H9 (cell line): ENCODE results near the gene TBC1D22A. TPM values are rescaled to one million over a fixed set of nuclear protein-coding genes. Genes with fewer than 3 reads are reported as not detected.

Source experiments
- DNase-seq: peaks from one replicate; pipeline ENCODE4 v3.0.0-alpha.2; 2017
- H2AFZ ChIP-seq: one replicate; pipeline ENCODE4 v1.6.1; 2013; ENCODE audit warnings: mild to moderate bottlenecking, low read length, control low read depth, moderate library complexity
- H2AK5ac ChIP-seq: 2 replicates; pipeline ENCODE4 v1.6.1; 2013; ENCODE audit warnings: low read length, control low read depth, mixed read lengths; ENCODE audit not compliant: insufficient read length
- H2BK120ac ChIP-seq: one replicate; pipeline ENCODE4 v1.6.1; 2013; ENCODE audit warnings: low read depth, mild to moderate bottlenecking, low read length, control low read depth, inconsistent platforms; ENCODE audit not compliant: poor library complexity, severe bottlenecking
- H2BK12ac ChIP-seq: 2 replicates; pipeline ENCODE4 v1.6.1; 2013; ENCODE audit warnings: low read length, control low read depth, mixed read lengths, low read depth; ENCODE audit not compliant: insufficient read length
- H2BK15ac ChIP-seq: 2 replicates; pipeline ENCODE4 v1.6.1; 2013; ENCODE audit warnings: low read depth, low read length, control low read depth
- H2BK20ac ChIP-seq: one replicate; pipeline ENCODE4 v1.6.1; 2013; ENCODE audit warnings: low read depth, mild to moderate bottlenecking, low read length, control low read depth, inconsistent platforms; ENCODE audit not compliant: poor library complexity, severe bottlenecking
- H2BK5ac ChIP-seq: 2 replicates; pipeline ENCODE4 v1.6.1; 2013; ENCODE audit warnings: low read length, control low read depth, mixed read lengths; ENCODE audit not compliant: insufficient read length
- H3K14ac ChIP-seq: 2 replicates; pipeline ENCODE4 v1.6.1; 2013; ENCODE audit warnings: low read length, control low read depth; ENCODE audit not compliant: insufficient read depth
- H3K18ac ChIP-seq: 2 replicates; pipeline ENCODE4 v1.6.1; 2013; ENCODE audit warnings: low read depth, mild to moderate bottlenecking, mixed read lengths, low read length, control low read depth; ENCODE audit not compliant: insufficient read length
- H3K23ac ChIP-seq: 2 replicates; pipeline ENCODE4 v1.6.1; 2013; ENCODE audit warnings: low read length, control low read depth, mixed read lengths, low read depth; ENCODE audit not compliant: insufficient read length
- H3K23me2 ChIP-seq: 2 replicates; pipeline ENCODE4 v1.6.1; 2013; ENCODE audit warnings: low read depth, mild to moderate bottlenecking, mixed read lengths, low read length, control low read depth; ENCODE audit not compliant: insufficient read length, poor library complexity, severe bottlenecking
- H3K27ac ChIP-seq: 2 replicates; pipeline ENCODE4 v1.5.1; 2013; ENCODE audit warnings: low read length, control low read depth, mixed read lengths, low read depth; ENCODE audit not compliant: insufficient read length
- H3K27me3 ChIP-seq: 2 replicates; pipeline ENCODE4 v1.6.1; 2013; ENCODE audit warnings: low read length, control low read depth, inconsistent platforms; ENCODE audit not compliant: insufficient read depth
- H3K4ac ChIP-seq: 2 replicates; pipeline ENCODE4 v1.6.1; 2013; ENCODE audit warnings: low read depth, mild to moderate bottlenecking, control low read depth, inconsistent platforms, low read length, moderate library complexity
- H3K4me1 ChIP-seq: 2 replicates; pipeline ENCODE4 v1.6.1; 2013; ENCODE audit warnings: low read length, control low read depth, inconsistent platforms; ENCODE audit not compliant: insufficient read depth
- H3K4me2 ChIP-seq: 2 replicates; pipeline ENCODE4 v1.6.1; 2013; ENCODE audit warnings: low read length, control low read depth, mixed read lengths; ENCODE audit not compliant: insufficient read length, insufficient read depth
- H3K56ac ChIP-seq: 2 replicates; pipeline ENCODE4 v1.6.1; 2013; ENCODE audit warnings: low read depth, mild to moderate bottlenecking, mixed read lengths, low read length, control low read depth; ENCODE audit not compliant: insufficient read length
- H3K79me1 ChIP-seq: 2 replicates; pipeline ENCODE4 v1.6.1; 2013; ENCODE audit warnings: low read depth, mild to moderate bottlenecking, moderate library complexity, low read length, control low read depth, inconsistent platforms; ENCODE audit not compliant: insufficient read depth, poor library complexity, severe bottlenecking
- H3K79me2 ChIP-seq: 2 replicates; pipeline ENCODE4 v1.6.1; 2013; ENCODE audit warnings: low read length, control low read depth, inconsistent platforms; ENCODE audit not compliant: insufficient read depth
- H3K9ac ChIP-seq: 2 replicates; pipeline ENCODE4 v1.6.1; 2013; ENCODE audit warnings: low read length, control low read depth, mixed read lengths; ENCODE audit not compliant: insufficient read length; ENCODE audit errors: extremely low read depth
- H3K9me3 ChIP-seq: one replicate; pipeline ENCODE4 v1.6.1; 2013; ENCODE audit warnings: low read depth, low read length, inconsistent platforms; ENCODE audit not compliant: control insufficient read depth
- H3T11ph ChIP-seq: one replicate; pipeline ENCODE4 v1.6.1; 2013; ENCODE audit warnings: mild to moderate bottlenecking, low read length, control low read depth, inconsistent platforms
- H4K20me1 ChIP-seq: one replicate; pipeline ENCODE4 v1.6.1; 2013; ENCODE audit not compliant: control insufficient read depth, insufficient read length, insufficient read depth
- H4K5ac ChIP-seq: 2 replicates; pipeline ENCODE4 v1.6.1; 2013; ENCODE audit warnings: low read depth, mild to moderate bottlenecking, mixed read lengths, low read length, control low read depth; ENCODE audit not compliant: insufficient read length
- H4K8ac ChIP-seq: replicated peaks from 2 replicates; pipeline ENCODE4 v1.6.1; 2013; ENCODE audit warnings: low read length, control low read depth, mixed read lengths, low read depth; ENCODE audit not compliant: insufficient read length
- H4K91ac ChIP-seq: 2 replicates; pipeline ENCODE4 v1.6.1; 2013; ENCODE audit warnings: low read depth, mild to moderate bottlenecking, moderate library complexity, mixed read lengths, low read length, control low read depth; ENCODE audit not compliant: insufficient read length
- H3K27ac Mint-ChIP-seq, 3 experiments: 2 replicates in 2 of 3; 3 replicates in 1 of 3; pipeline ENCODE4 v1.8.0; 2020 to 2021; ENCODE audit warnings: mixed read lengths in 3 of 3, mild to moderate bottlenecking in 1 of 3, moderate library complexity in 1 of 3
- H3K27me3 Mint-ChIP-seq: 2 replicates; pipeline ENCODE4 v1.8.0; 2021; ENCODE audit warnings: low read depth, mild to moderate bottlenecking, moderate library complexity, mixed read lengths
- H3K36me3 Mint-ChIP-seq, 3 experiments: 2 replicates in 2 of 3; 3 replicates in 1 of 3; pipeline ENCODE4 v1.8.0; 2020 to 2021; ENCODE audit warnings: low read depth in 3 of 3, mixed read lengths in 3 of 3; ENCODE audit not compliant: insufficient read depth in 1 of 3
- H3K4me1 Mint-ChIP-seq, 2 experiments: 2 replicates each; pipeline ENCODE4 v1.8.0; 2020; ENCODE audit warnings: mixed read lengths in 2 of 2
- H3K4me3 Mint-ChIP-seq, 2 experiments: 2 replicates in 1 of 2; 3 replicates in 1 of 2; pipeline ENCODE4 v1.8.0; 2020 to 2021; ENCODE audit warnings: mild to moderate bottlenecking in 2 of 2, mixed read lengths in 2 of 2, moderate library complexity in 1 of 2
- H3K9me3 Mint-ChIP-seq, 2 experiments: 2 replicates in 1 of 2; 3 replicates in 1 of 2; pipeline ENCODE4 v1.8.0; 2020; ENCODE audit warnings: mild to moderate bottlenecking in 2 of 2, mixed read lengths in 2 of 2, moderate library complexity in 1 of 2
- WGBS: extraction: QIAGEN DNeasy Blood & Tissue Kit; methylation state at CpG from one replicate; pipeline ENCODE4 v1.1.7; 2013; ENCODE audit warnings: missing lambda C conversion rate, low lambda C conversion rate, mixed read lengths; ENCODE audit not compliant: insufficient read length; ENCODE audit errors: extremely low coverage; 5-methylcytosine and 5-hydroxymethylcytosine counted together
- total RNA-seq: library from RNA; stranded (reverse); gene quantifications from 2 replicates; pipeline ENCODE4 v1.2.1, GENCODE V29; 2021
- TF ChIP-seq, protein P1 (sequence below): fragments of 200-600 bp; sonication (generic); conservative IDR thresholded peaks from 3 replicates; pipeline ENCODE4 v1.8.0; 2021; ENCODE audit warnings: antibody characterized with exemption, mild to moderate bottlenecking

The TBC1D22A gene
- total RNA-seq, 1 experiment from 2014 or later = 20.8 TPM

DNA sequence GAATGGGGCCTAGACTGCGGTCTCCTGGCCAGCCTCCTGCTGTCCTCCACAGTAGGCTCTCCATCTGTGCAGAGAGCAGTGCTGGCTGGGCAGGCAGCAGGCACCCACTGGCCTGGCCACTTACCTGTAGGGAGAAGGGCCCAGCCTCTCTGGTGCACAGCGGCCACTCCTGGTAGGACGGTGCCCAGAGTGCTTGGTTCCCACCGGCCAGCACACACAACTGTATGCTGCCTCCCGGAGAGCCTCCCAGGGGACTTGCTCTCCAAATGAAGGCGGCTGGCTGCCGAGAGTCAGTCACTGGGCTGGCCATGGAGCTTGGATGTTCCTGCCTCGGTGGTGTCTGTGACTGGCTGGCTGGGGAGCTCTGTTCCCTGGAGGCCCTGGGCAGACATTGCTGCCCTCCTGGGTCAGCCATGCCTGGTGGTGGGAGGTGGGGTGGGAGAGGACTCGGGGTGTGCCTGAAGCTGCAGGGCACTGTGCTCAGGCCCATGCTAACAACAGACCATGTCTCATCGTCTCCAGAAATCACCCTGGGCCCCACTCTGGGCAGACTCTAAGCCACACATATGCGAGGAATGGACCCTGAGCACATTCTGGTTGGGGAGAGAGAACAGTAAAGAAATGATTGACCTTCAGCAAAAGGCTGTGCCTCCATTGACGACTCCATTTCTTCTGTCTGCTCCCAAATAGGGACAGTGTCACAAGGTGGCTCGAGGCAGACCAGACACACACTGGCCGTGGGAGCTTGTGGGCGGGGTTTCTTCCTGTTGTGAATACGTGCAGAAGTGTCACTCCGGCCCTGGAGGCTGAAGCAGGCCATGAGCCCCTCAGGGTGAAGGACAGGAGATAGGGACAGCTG, 350.8 kb downstream of the TBC1D22A start:
- H3K14ac ChIP-seq = no peak overlapping the region; the same call in 1 of the 2 replicates
- no CpG with 5 or more reads among the region's 17 CpGs for WGBS
- H3T11ph ChIP-seq = no peak overlapping the region
- H3K9me3 ChIP-seq = no peaks in the 10 kb centered on the region
- Mint-ChIP-seq H3K27ac (peak overlapping the region in 1 of 3 experiments; percentile 83; a peak in 3 of 7 replicates), H3K27me3 (no peaks in the 10 kb centered on the region), H3K9me3 (no peaks in the 10 kb centered on the region), H3K4me3 (no peak overlapping the region), H3K4me1 (peaks cover 0 to 5% of the 10 kb centered on the region in 2 experiments; a peak in 2 of 4 replicates), H3K36me3 (peaks cover 0 to 2% (median 0%) of the 10 kb centered on the region in 3 experiments; a peak in 2 of 7 replicates)
- no peak overlapping the region for H2BK120ac ChIP-seq
- H3K79me1 ChIP-seq = no peaks in the 10 kb centered on the region
- no peaks in the 10 kb centered on the region for H3K23me2 ChIP-seq
- no peak overlapping the region for H2BK5ac ChIP-seq
- H3K79me2 ChIP-seq = no peaks in the 10 kb centered on the region
- no peaks in the 10 kb centered on the region for H3K27me3 ChIP-seq
- H3K23ac ChIP-seq = no peak overlapping the region
- no peaks in the 10 kb centered on the region for H4K20me1 ChIP-seq
- no peak overlapping the region for H3K56ac ChIP-seq
- no peaks in the 10 kb centered on the region; the same call in 1 of the 2 replicates for H3K4me1 ChIP-seq
- no peak overlapping the region for H4K8ac ChIP-seq
- no peak overlapping the region for H3K4me2 ChIP-seq
- no peak overlapping the region for H3K9ac ChIP-seq
- H3K18ac ChIP-seq = no peak overlapping the region
- no peak overlapping the region for H3K27ac ChIP-seq
- no peak overlapping the region for H2BK12ac ChIP-seq
- H4K91ac ChIP-seq = no peak overlapping the region
- no peak overlapping the region for H3K4ac ChIP-seq
- TF ChIP-seq, protein P1, sequence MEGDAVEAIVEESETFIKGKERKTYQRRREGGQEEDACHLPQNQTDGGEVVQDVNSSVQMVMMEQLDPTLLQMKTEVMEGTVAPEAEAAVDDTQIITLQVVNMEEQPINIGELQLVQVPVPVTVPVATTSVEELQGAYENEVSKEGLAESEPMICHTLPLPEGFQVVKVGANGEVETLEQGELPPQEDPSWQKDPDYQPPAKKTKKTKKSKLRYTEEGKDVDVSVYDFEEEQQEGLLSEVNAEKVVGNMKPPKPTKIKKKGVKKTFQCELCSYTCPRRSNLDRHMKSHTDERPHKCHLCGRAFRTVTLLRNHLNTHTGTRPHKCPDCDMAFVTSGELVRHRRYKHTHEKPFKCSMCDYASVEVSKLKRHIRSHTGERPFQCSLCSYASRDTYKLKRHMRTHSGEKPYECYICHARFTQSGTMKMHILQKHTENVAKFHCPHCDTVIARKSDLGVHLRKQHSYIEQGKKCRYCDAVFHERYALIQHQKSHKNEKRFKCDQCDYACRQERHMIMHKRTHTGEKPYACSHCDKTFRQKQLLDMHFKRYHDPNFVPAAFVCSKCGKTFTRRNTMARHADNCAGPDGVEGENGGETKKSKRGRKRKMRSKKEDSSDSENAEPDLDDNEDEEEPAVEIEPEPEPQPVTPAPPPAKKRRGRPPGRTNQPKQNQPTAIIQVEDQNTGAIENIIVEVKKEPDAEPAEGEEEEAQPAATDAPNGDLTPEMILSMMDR = no peak
- no peak overlapping the region for H4K5ac ChIP-seq
- no peak for DNase-seq
- no peak overlapping the region for H2BK15ac ChIP-seq
- H2BK20ac ChIP-seq = no peak overlapping the region
- H2AFZ ChIP-seq = no peak overlapping the region
- H2AK5ac ChIP-seq = no peak overlapping the region
